ENCODE measurements around the gene EIF4B. TPM values are rescaled to one million over a fixed set of nuclear protein-coding genes. Genes with fewer than 3 reads are reported as not detected.

The EIF4B gene
- total RNA-seq, 3 donors from 2014 or later (not counting 1 experiment from before 2014, with no cell fraction given), result 505 to 537 (median 518) TPM

GRCh38 chr12:53039851-53040250 is 33.6 kb downstream of the EIF4B start:
- no peak for DNase-seq
- H3K9me3 Mint-ChIP-seq, result no peaks in the 10 kb centered on the region
- TF ChIP-seq CTCF (IDR thresholded peaks at IDR 0.05), result no peak
- no peak for ATAC-seq
- peaks cover 0 to 3% of the 10 kb centered on the region in 2 donors for H3K27me3 Mint-ChIP-seq (ENCODE audit: low read depth in 2 of 2)
- H3K27me3 ChIP-seq (ENCODE audit: control insufficient read depth, insufficient read depth, low read length), result no peaks in the 10 kb centered on the region
- no peaks in the 10 kb centered on the region for H3K9me3 ChIP-seq (ENCODE audit: control insufficient read depth, insufficient read depth, low read length)
- H3K4me3 Mint-ChIP-seq, result no peak overlapping the region
- H3K27ac ChIP-seq (ENCODE audit: low read length), result no peak overlapping the region
- 90% methylated on average over 2 of the region's 4 CpGs for WGBS (ENCODE audit: insufficient coverage)
- peaks cover 20% of the 10 kb centered on the region for H3K36me3 Mint-ChIP-seq
- H3K4me3 ChIP-seq (ENCODE audit: low read length), result no peak overlapping the region
- H3K36me3 ChIP-seq (ENCODE audit: control insufficient read depth, insufficient read depth, low read length), result peaks cover 44% of the 10 kb centered on the region
- no peak overlapping the region for H3K27ac Mint-ChIP-seq
- intact Hi-C loops (cut with micrococcal nuclease), result no loop called here
- peaks cover 10% of the 10 kb centered on the region for H3K4me1 ChIP-seq (ENCODE audit: control insufficient read depth, insufficient read depth, low read length)
- peaks cover 9 to 15% of the 10 kb centered on the region in 2 donors for H3K4me1 Mint-ChIP-seq

GRCh38 chr12:53042607-53043454 is 36.6 kb downstream of the EIF4B start:
- no peak for ATAC-seq
- H3K27me3 ChIP-seq (ENCODE audit: control insufficient read depth, insufficient read depth, low read length), result no peaks in the 10 kb centered on the region
- H3K4me3 ChIP-seq (ENCODE audit: low read length), result no peak overlapping the region
- Mint-ChIP-seq H3K4me1 (peaks cover 17 to 28% of the 10 kb centered on the region in 2 donors), H3K9me3 (no peaks in the 10 kb centered on the region), H3K27ac (peak overlapping the region in 1 of 2 donors; percentile 39), H3K36me3 (peaks cover 20% of the 10 kb centered on the region), H3K27me3 (ENCODE audit: low read depth in 2 of 2) (peaks cover 0 to 4% of the 10 kb centered on the region in 2 donors), H3K4me3 (no peak overlapping the region)
- TF ChIP-seq CTCF (IDR thresholded peaks at IDR 0.05), result no peak
- H3K4me1 ChIP-seq (ENCODE audit: control insufficient read depth, insufficient read depth, low read length), result peaks cover 25% of the 10 kb centered on the region
- intact Hi-C loops (cut with micrococcal nuclease), result no loop called here
- H3K9me3 ChIP-seq (ENCODE audit: control insufficient read depth, insufficient read depth, low read length), result no peaks in the 10 kb centered on the region
- H3K27ac ChIP-seq (ENCODE audit: low read length), result no peak overlapping the region
- DNase-seq, result no peak
- H3K36me3 ChIP-seq (ENCODE audit: control insufficient read depth, insufficient read depth, low read length), result peaks cover 23% of the 10 kb centered on the region
- WGBS (ENCODE audit: insufficient coverage), result 94% methylated on average over 7 of the region's 7 CpGs

GRCh38 chr12:53044052-53044581 is 37.9 kb downstream of the EIF4B start:
- H3K4me3 ChIP-seq (ENCODE audit: low read length), result no peak overlapping the region
- H3K9me3 ChIP-seq (ENCODE audit: control insufficient read depth, insufficient read depth, low read length), result no peaks in the 10 kb centered on the region
- no peak overlapping the region for H3K27ac Mint-ChIP-seq
- no peak overlapping the region for H3K27ac ChIP-seq (ENCODE audit: low read length)
- intact Hi-C loops (cut with micrococcal nuclease), result no loop called here
- H3K27me3 Mint-ChIP-seq (ENCODE audit: low read depth in 2 of 2), result peaks cover 0 to 4% of the 10 kb centered on the region in 2 donors
- no peaks in the 10 kb centered on the region for H3K9me3 Mint-ChIP-seq
- H3K4me1 Mint-ChIP-seq, result peaks cover 10 to 17% of the 10 kb centered on the region in 2 donors
- H3K4me1 ChIP-seq (ENCODE audit: control insufficient read depth, insufficient read depth, low read length), result peaks cover 19% of the 10 kb centered on the region
- peaks cover 12% of the 10 kb centered on the region for H3K36me3 Mint-ChIP-seq
- peak overlapping the region; percentile 13 for H3K4me3 Mint-ChIP-seq
- ATAC-seq (no peak), DNase-seq (no peak)
- no peaks in the 10 kb centered on the region for H3K27me3 ChIP-seq (ENCODE audit: control insufficient read depth, insufficient read depth, low read length)
- 72% methylated on average over 10 of the region's 10 CpGs for WGBS (ENCODE audit: insufficient coverage)
- peaks cover 11% of the 10 kb centered on the region for H3K36me3 ChIP-seq (ENCODE audit: control insufficient read depth, insufficient read depth, low read length)
- TF ChIP-seq CTCF (IDR thresholded peaks at IDR 0.05), result no peak

All from natural killer cell (primary cell).